ENCODE measurements around the gene EPB41L3.
"Not testable (repeated sequence)": the region's sequence is repeated elsewhere in the genome, so short reads cannot be mapped to it uniquely, and the experiment has no call there.

The EPB41L3 gene

GRCh38 chr18:5513947-5514346, 29.9 kb downstream of the EPB41L3 start:
- DNase-seq (ENCODE audit: low read depth), result no peak
- no peak overlapping the region for H3K4me3 ChIP-seq (ENCODE audit: low read length)
- no peak for TF ChIP-seq CTCF (IDR thresholded peaks at IDR 0.05; ENCODE audit: insufficient read depth, low read depth, low read length, missing control alignments)

DNA sequence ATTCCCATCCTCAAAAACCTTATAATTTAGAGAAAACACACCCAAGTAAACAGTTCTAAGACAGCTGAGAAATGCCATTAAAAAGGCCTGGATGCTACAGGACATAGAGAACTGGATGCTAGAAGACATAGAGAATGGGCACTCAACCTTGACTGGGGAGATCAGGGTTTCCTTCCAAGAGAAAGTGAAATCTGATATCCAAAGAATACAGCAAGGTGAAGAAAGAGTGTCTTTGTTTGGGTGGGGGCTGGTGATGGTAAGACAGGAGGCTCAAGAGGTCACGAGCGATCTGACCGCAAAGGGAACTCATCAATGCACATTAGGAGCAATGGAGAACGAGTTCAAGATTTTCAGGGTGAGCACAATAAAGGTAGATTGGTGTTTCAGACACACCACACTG, 31.6 kb downstream of the EPB41L3 start:
- no peak for TF ChIP-seq CTCF (IDR thresholded peaks at IDR 0.05; ENCODE audit: insufficient read depth, low read depth, low read length, missing control alignments)
- no peak for DNase-seq (ENCODE audit: low read depth)
- H3K4me3 ChIP-seq (ENCODE audit: low read length), result no peak overlapping the region

DNA sequence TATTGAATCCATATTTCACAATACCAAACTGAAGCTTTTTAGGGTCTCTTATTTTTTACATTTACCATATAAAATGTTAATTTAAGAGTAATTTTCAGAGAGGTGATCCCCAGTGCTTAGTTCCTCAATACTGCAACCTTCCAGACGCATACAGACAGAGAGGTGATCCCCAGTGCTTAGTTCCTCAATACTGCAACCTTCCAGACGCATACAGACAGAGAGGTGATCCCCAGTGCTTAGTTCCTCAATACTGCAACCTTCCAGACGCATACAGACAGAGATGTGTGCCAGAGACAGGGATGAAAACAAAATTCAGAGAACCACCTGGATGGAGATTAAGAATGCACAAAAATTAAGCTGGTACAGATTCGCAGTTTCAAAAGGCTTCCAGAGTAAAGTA, 32.3 kb downstream of the EPB41L3 start:
- not testable (repeated sequence) for DNase-seq (ENCODE audit: low read depth); H3K4me3 ChIP-seq (ENCODE audit: low read length)

DNA sequence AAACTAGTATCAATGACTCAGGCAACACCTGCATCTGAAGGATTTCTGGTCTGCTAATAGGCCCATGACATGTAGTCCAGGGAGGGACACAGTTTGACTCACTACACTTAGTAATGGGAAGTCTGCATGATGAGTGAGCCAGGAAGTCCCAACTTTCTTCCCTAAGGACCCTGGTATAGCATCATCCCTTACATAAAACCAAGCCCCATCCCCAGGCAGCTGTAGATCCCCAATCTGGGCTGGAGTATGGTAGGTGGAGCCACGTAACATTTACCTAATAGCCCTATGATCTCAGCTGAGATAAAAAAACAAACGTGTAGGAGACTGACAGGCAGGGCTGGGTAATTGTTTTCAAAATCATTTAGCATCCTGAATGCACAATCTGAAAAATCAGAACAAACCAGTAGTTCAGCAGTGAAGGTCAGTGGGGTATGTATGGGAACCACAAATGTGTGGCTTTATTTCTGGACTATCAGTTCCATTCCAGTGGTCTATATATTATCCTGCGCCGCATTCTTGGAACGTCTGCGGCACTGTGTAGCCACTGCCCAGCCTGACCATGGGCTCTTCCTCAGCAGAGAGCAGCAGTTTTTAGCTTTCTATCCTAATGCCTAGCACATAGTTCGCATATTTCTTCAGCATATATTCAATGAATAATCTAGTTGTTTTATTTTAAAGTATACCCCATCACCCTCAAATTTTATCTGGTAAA, 33.5 kb downstream of the EPB41L3 start:
- peak; percentile 13 for DNase-seq (ENCODE audit: low read depth)
- no peak overlapping the region for H3K4me3 ChIP-seq (ENCODE audit: low read length)

GRCh38 chr18:5508821-5509220, 35.0 kb downstream of the EPB41L3 start:
- no peak overlapping the region for H3K4me3 ChIP-seq (ENCODE audit: low read length)
- no peak for TF ChIP-seq CTCF (IDR thresholded peaks at IDR 0.05; ENCODE audit: insufficient read depth, low read depth, low read length, missing control alignments)
- no peak for DNase-seq (ENCODE audit: low read depth)

More for the DNA sequence above, 33.5 kb downstream of the EPB41L3 start:
- no peak for TF ChIP-seq CTCF (IDR thresholded peaks at IDR 0.05; ENCODE audit: insufficient read depth, low read depth, low read length, missing control alignments)

- H3K4me3 ChIP-seq (ENCODE audit: low read length), result no peak overlapping the region
- no peak for DNase-seq (ENCODE audit: low read depth)
- TF ChIP-seq CTCF (IDR thresholded peaks at IDR 0.05; ENCODE audit: insufficient read depth, low read depth, low read length, missing control alignments), result no peak
These were observed 36.0 kb downstream of the EPB41L3 start for GRCh38 chr18:5507756-5508155.

DNA sequence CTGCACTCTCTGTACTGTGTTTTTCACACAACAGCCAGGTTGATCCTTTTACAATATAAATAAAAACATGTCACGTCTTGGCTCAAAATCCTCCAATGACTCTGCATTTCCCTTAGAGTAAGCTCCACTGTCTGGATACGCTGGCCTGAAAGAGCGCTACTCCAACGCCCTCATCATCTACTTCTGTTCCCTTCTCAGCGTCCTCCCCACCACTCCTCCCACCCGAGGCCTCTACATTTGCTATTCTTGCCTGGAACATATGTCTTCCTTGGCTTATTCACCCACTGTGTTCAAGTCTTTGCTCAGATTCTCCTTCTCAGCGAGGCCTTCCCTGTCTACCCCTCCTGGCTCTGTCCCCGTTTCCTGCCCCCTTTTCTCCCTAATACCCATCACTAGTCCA, 37.6 kb downstream of the EPB41L3 start:
- H3K4me3 ChIP-seq (ENCODE audit: low read length), result no peak overlapping the region
- TF ChIP-seq CTCF (IDR thresholded peaks at IDR 0.05; ENCODE audit: insufficient read depth, low read depth, low read length, missing control alignments), result no peak
- DNase-seq (ENCODE audit: low read depth), result no peak

Measured in epithelial cell of esophagus (primary cell).